GM23338 (cell line): ENCODE data around the gene GBF1. TPM values are rescaled to one million over a fixed set of nuclear protein-coding genes. Genes with fewer than 3 reads are reported as not detected.

Source experiments
- ATAC-seq: fragments of 200-7000 bp; cut with Tn5 transposase; 3 replicates; pipeline ENCODE4 v1.9.1; 2020
- DNase-seq: peaks from one replicate; pipeline ENCODE4 v3.0.0-alpha.2; 2015; ENCODE audit warnings: low spot score
- H2AFZ ChIP-seq: fragments of 200-600 bp; sonication (generic); 2 replicates; pipeline ENCODE4 v1.8.0; 2016; ENCODE audit warnings: antibody characterized with exemption, mild to moderate bottlenecking, moderate library complexity
- H3F3A ChIP-seq: fragments of 200-600 bp; sonication (generic); replicated peaks from 2 replicates; pipeline ENCODE4 v1.8.0; 2017; ENCODE audit warnings: antibody characterized with exemption, mixed run types, low read depth
- H3K27ac ChIP-seq: fragments of 200-600 bp; sonication (generic); 2 replicates; pipeline ENCODE4 v1.6.1; 2016; ENCODE audit warnings: low read depth
- H3K27me3 ChIP-seq: fragments of 200-600 bp; sonication (generic); 2 replicates; pipeline ENCODE4 v1.8.0; 2016; ENCODE audit warnings: mild to moderate bottlenecking, mixed run types, moderate library complexity; ENCODE audit not compliant: insufficient read depth
- H3K36me3 ChIP-seq: fragments of 200-600 bp; sonication (generic); 2 replicates; pipeline ENCODE4 v1.8.0; 2016; ENCODE audit warnings: mild to moderate bottlenecking; ENCODE audit not compliant: insufficient read depth
- H3K4me1 ChIP-seq: fragments of 200-600 bp; sonication (generic); 2 replicates; pipeline ENCODE4 v1.8.0; 2016; ENCODE audit warnings: mild to moderate bottlenecking, moderate library complexity; ENCODE audit not compliant: insufficient read depth
- H3K4me2 ChIP-seq: fragments of 200-600 bp; sonication (generic); 2 replicates; pipeline ENCODE4 v1.7.1; 2017; ENCODE audit warnings: mixed run types
- H3K4me3 ChIP-seq: fragments of 200-600 bp; sonication (generic); 2 replicates; pipeline ENCODE4 v1.6.1; 2016; ENCODE audit warnings: mixed run types
- H3K79me2 ChIP-seq: fragments of 200-600 bp; sonication (generic); replicated peaks from 2 replicates; pipeline ENCODE4 v1.8.0; 2017; ENCODE audit warnings: mild to moderate bottlenecking; ENCODE audit not compliant: insufficient read depth
- H3K9me2 ChIP-seq: fragments of 200-600 bp; sonication (generic); 2 replicates; pipeline ENCODE4 v1.8.0; 2017; ENCODE audit not compliant: insufficient read depth
- H4K20me1 ChIP-seq: fragments of 200-600 bp; sonication (generic); replicated peaks from 2 replicates; pipeline ENCODE4 v1.8.0; 2017; ENCODE audit warnings: mild to moderate bottlenecking; ENCODE audit not compliant: insufficient read depth
- H3K27ac Mint-ChIP-seq: 2 replicates; pipeline ENCODE4 v1.8.0; 2020; ENCODE audit warnings: inconsistent platforms, mild to moderate bottlenecking, moderate library complexity, mixed read lengths
- H3K27me3 Mint-ChIP-seq: 3 replicates; pipeline ENCODE4 v1.8.0; 2022; ENCODE audit warnings: low read depth, mild to moderate bottlenecking, moderate library complexity, mixed read lengths, inconsistent platforms; ENCODE audit not compliant: insufficient read depth, poor library complexity
- H3K36me3 Mint-ChIP-seq: 3 replicates; pipeline ENCODE4 v1.8.0; 2021; ENCODE audit warnings: low read depth, mild to moderate bottlenecking, inconsistent platforms, moderate library complexity, mixed read lengths
- H3K4me1 Mint-ChIP-seq: 3 replicates; pipeline ENCODE4 v1.8.0; 2020; ENCODE audit warnings: mild to moderate bottlenecking, inconsistent platforms, mixed read lengths
- H3K4me3 Mint-ChIP-seq: 3 replicates; pipeline ENCODE4 v1.8.0; 2021; ENCODE audit warnings: moderate library complexity, mild to moderate bottlenecking, inconsistent platforms, mixed read lengths
- H3K9me3 Mint-ChIP-seq: 3 replicates; pipeline ENCODE4 v1.8.0; 2020; ENCODE audit warnings: moderate library complexity, mild to moderate bottlenecking, inconsistent platforms, mixed read lengths
- ETS1 ChIP-seq: IDR thresholded peaks from 2 replicates; pipeline ENCODE4 v1.6.1; 2016; ENCODE audit warnings: antibody characterized with exemption
- EZH2 ChIP-seq: fragments of 200-600 bp; sonication (generic); IDR thresholded peaks from one replicate; pipeline ENCODE4 v1.8.0; 2017; ENCODE audit warnings: antibody characterized with exemption, mild to moderate bottlenecking, low read depth; ENCODE audit not compliant: unreplicated experiment
- EZH2phosphoT487 ChIP-seq: fragments of 200-600 bp; sonication (generic); IDR thresholded peaks from one replicate; pipeline ENCODE4 v1.8.1; 2018; ENCODE audit warnings: antibody characterized with exemption; ENCODE audit not compliant: unreplicated experiment
- JUNB ChIP-seq: IDR thresholded peaks from one replicate; pipeline ENCODE4 v1.6.1; 2016; ENCODE audit warnings: antibody characterized with exemption; ENCODE audit not compliant: unreplicated experiment
- NANOG ChIP-seq: IDR thresholded peaks from 2 replicates; pipeline ENCODE4 v1.6.1; 2016; ENCODE audit warnings: antibody characterized with exemption, borderline replicate concordance
- POLR2AphosphoS5 ChIP-seq: IDR thresholded peaks from 2 replicates; pipeline ENCODE4 v1.6.1; 2016; ENCODE audit warnings: antibody characterized with exemption, low read depth
- STAT1 ChIP-seq: IDR thresholded peaks from one replicate; pipeline ENCODE4 v1.6.1; 2016; ENCODE audit warnings: antibody characterized with exemption; ENCODE audit not compliant: unreplicated experiment
- ZNF114 ChIP-seq: fragments of 250-450 bp; sonication (Bioruptor Pico); IDR thresholded peaks from 2 replicates; pipeline ENCODE4 v1.5.0; 2020; ENCODE audit warnings: mild to moderate bottlenecking, moderate library complexity
- ZNF331 ChIP-seq: fragments of 250-450 bp; sonication (Bioruptor Pico); IDR thresholded peaks from 2 replicates; pipeline ENCODE4 v1.5.0; 2020; ENCODE audit warnings: low read depth, mild to moderate bottlenecking, moderate library complexity
- polyA plus RNA-seq: library from polyadenylated mRNA; unstranded; fragments of >200 nt; fragmentation: Nextera tagmentation; extraction: Ambion mirVana; gene quantifications from 2 replicates; pipeline ENCODE4 v1.2.1, GENCODE V29; 2016
- total RNA-seq: library from RNA; depleted of rRNA; stranded (reverse); fragments of >200 nt; shearing (Covaris generic); gene quantifications from 2 replicates; pipeline ENCODE4 v1.2.3, GENCODE V29; 2014
- TF ChIP-seq, protein P1 (sequence below): IDR thresholded peaks from one replicate; pipeline ENCODE4 v1.6.1; 2018; ENCODE audit warnings: antibody characterized with exemption; ENCODE audit not compliant: unreplicated experiment
- TF ChIP-seq, protein P2 (sequence below): fragments of 250-450 bp; sonication (Bioruptor Pico); IDR thresholded peaks from 2 replicates; pipeline ENCODE4 v1.5.0; 2020; ENCODE audit warnings: mild to moderate bottlenecking, moderate library complexity

Gene GBF1
- total and polyA plus RNA-seq, 2 experiments from 2014 or later: 6.5 to 27.2 TPM

DNA sequence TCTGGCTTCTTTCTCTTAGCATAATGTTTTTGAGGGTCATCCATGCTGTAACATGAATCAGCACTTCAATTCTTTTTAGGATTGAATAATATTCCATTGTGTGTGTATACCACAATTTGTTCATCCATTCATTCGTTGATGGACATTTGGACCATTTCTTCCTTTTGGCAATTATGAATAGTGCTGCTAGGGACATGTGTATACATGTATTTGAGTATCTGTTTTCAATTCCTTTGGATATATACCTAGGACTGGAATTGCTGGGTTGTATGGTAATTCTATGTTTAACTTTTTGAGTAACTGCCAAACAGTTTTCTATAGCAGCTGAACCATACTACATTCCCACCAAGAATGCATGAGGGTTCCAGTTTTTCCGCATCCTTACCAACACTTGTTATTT is 39.2 kb downstream of the GBF1 start:
- Histone ChIP-seq H3K79me2 (peaks cover 2% of the 10 kb centered on the region; the same call in 1 of the 2 replicates), H3K4me2 (no peak overlapping the region), H2AFZ (no peak overlapping the region), H3F3A (no peaks in the 10 kb centered on the region), H4K20me1 (peaks cover 8% of the 10 kb centered on the region), H3K36me3 (no peaks in the 10 kb centered on the region), H3K9me2 (no peaks in the 10 kb centered on the region), H3K4me3 (no peak overlapping the region), H3K27ac (no peak overlapping the region), H3K4me1 (no peaks in the 10 kb centered on the region), H3K27me3 (no peaks in the 10 kb centered on the region)
- Mint-ChIP-seq H3K4me1 (no peaks in the 10 kb centered on the region), H3K27ac (no peak overlapping the region), H3K9me3 (no peaks in the 10 kb centered on the region), H3K36me3 (no peaks in the 10 kb centered on the region), H3K27me3 (no peaks in the 10 kb centered on the region), H3K4me3 (no peak overlapping the region)
- TF ChIP-seq, protein P1, sequence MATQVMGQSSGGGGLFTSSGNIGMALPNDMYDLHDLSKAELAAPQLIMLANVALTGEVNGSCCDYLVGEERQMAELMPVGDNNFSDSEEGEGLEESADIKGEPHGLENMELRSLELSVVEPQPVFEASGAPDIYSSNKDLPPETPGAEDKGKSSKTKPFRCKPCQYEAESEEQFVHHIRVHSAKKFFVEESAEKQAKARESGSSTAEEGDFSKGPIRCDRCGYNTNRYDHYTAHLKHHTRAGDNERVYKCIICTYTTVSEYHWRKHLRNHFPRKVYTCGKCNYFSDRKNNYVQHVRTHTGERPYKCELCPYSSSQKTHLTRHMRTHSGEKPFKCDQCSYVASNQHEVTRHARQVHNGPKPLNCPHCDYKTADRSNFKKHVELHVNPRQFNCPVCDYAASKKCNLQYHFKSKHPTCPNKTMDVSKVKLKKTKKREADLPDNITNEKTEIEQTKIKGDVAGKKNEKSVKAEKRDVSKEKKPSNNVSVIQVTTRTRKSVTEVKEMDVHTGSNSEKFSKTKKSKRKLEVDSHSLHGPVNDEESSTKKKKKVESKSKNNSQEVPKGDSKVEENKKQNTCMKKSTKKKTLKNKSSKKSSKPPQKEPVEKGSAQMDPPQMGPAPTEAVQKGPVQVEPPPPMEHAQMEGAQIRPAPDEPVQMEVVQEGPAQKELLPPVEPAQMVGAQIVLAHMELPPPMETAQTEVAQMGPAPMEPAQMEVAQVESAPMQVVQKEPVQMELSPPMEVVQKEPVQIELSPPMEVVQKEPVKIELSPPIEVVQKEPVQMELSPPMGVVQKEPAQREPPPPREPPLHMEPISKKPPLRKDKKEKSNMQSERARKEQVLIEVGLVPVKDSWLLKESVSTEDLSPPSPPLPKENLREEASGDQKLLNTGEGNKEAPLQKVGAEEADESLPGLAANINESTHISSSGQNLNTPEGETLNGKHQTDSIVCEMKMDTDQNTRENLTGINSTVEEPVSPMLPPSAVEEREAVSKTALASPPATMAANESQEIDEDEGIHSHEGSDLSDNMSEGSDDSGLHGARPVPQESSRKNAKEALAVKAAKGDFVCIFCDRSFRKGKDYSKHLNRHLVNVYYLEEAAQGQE: no peak
- TF ChIP-seq, protein P2, sequence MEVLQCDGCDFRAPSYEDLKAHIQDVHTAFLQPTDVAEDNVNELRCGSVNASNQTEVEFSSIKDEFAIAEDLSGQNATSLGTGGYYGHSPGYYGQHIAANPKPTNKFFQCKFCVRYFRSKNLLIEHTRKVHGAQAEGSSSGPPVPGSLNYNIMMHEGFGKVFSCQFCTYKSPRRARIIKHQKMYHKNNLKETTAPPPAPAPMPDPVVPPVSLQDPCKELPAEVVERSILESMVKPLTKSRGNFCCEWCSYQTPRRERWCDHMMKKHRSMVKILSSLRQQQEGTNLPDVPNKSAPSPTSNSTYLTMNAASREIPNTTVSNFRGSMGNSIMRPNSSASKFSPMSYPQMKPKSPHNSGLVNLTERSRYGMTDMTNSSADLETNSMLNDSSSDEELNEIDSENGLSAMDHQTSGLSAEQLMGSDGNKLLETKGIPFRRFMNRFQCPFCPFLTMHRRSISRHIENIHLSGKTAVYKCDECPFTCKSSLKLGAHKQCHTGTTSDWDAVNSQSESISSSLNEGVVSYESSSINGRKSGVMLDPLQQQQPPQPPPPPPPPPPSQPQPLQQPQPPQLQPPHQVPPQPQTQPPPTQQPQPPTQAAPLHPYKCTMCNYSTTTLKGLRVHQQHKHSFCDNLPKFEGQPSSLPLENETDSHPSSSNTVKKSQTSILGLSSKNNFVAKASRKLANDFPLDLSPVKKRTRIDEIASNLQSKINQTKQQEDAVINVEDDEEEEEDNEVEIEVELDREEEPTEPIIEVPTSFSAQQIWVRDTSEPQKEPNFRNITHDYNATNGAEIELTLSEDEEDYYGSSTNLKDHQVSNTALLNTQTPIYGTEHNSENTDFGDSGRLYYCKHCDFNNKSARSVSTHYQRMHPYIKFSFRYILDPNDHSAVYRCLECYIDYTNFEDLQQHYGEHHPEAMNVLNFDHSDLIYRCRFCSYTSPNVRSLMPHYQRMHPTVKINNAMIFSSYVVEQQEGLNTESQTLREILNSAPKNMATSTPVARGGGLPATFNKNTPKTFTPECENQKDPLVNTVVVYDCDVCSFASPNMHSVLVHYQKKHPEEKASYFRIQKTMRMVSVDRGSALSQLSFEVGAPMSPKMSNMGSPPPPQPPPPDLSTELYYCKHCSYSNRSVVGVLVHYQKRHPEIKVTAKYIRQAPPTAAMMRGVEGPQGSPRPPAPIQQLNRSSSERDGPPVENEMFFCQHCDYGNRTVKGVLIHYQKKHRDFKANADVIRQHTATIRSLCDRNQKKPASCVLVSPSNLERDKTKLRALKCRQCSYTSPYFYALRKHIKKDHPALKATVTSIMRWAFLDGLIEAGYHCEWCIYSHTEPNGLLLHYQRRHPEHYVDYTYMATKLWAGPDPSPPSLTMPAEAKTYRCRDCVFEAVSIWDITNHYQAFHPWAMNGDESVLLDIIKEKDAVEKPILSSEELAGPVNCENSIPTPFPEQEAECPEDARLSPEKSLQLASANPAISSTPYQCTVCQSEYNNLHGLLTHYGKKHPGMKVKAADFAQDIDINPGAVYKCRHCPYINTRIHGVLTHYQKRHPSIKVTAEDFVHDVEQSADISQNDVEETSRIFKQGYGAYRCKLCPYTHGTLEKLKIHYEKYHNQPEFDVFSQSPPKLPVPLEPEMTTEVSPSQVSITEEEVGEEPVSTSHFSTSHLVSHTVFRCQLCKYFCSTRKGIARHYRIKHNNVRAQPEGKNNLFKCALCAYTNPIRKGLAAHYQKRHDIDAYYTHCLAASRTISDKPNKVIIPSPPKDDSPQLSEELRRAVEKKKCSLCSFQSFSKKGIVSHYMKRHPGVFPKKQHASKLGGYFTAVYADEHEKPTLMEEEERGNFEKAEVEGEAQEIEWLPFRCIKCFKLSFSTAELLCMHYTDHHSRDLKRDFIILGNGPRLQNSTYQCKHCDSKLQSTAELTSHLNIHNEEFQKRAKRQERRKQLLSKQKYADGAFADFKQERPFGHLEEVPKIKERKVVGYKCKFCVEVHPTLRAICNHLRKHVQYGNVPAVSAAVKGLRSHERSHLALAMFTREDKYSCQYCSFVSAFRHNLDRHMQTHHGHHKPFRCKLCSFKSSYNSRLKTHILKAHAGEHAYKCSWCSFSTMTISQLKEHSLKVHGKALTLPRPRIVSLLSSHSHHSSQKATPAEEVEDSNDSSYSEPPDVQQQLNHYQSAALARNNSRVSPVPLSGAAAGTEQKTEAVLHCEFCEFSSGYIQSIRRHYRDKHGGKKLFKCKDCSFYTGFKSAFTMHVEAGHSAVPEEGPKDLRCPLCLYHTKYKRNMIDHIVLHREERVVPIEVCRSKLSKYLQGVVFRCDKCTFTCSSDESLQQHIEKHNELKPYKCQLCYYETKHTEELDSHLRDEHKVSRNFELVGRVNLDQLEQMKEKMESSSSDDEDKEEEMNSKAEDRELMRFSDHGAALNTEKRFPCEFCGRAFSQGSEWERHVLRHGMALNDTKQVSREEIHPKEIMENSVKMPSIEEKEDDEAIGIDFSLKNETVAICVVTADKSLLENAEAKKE (CRISPR knock-in tag): no peak
- TF ChIP-seq JUNB (no peak), POLR2AphosphoS5 (no peak), EZH2 (no peak), STAT1 (no peak), ZNF114 (CRISPR knock-in tag) (no peak), EZH2phosphoT487 (no peak), ZNF331 (CRISPR knock-in tag) (no peak), ETS1 (no peak), NANOG (no peak)
- DNase-seq (no peak), ATAC-seq (no peak)
